Lower leg skin (tissue), 3 donors: ENCODE results near the gene GABARAP.

Experiments used
- POLR2A ChIP-seq, 2 donors: fragments of 450-650 bp; IDR thresholded peaks; one replicate each; pipeline ENCODE4 v1.6.1; 2016 to 2017; ENCODE audit warnings: antibody characterized with exemption in 2 of 2, mild to moderate bottlenecking in 1 of 2, moderate library complexity in 1 of 2
- TF ChIP-seq, protein P1 (sequence below), 3 donors: fragments of 450-650 bp; IDR thresholded peaks; one replicate each; pipeline ENCODE4 v1.5.1; 2016; ENCODE audit warnings: antibody characterized with exemption in 3 of 3, mild to moderate bottlenecking in 3 of 3, moderate library complexity in 2 of 3

DNA sequence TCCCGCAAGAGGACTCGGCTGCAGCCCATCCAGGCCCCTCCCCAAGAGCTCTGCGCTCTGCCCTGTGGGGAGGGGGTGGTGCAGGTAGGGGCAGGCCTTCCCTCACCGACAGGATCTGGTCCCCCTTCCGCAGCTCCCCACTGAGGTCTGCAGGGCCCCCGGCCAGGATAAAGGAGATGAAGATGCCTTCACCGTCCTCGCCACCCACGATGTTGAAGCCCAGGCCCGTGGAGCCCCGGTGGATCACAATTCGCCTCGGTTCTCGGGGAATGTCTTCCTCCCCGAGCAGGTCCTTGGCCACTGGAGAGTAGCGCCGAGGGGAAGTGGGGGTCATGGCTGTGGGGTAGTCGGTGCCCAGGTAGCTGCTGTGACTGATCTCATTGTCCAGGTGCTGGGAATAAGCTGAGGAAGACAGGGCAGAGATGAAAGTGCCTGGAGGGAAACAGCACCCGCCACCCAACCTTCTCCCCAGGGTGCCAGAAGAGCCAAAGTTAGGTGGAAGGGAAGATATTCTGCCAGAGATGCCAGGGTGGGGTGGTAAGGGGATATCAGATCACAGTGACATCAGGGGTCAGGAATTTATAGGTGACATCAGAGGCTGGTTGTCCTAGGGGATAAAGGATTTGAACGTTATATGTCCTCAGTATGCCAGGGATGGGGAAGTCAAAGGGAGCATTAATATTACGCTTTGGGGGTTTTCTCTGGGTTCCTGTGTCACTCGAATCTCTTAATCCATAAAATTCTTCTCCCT lies 45.4 kb downstream of the GABARAP start:
- TF ChIP-seq, protein P1, sequence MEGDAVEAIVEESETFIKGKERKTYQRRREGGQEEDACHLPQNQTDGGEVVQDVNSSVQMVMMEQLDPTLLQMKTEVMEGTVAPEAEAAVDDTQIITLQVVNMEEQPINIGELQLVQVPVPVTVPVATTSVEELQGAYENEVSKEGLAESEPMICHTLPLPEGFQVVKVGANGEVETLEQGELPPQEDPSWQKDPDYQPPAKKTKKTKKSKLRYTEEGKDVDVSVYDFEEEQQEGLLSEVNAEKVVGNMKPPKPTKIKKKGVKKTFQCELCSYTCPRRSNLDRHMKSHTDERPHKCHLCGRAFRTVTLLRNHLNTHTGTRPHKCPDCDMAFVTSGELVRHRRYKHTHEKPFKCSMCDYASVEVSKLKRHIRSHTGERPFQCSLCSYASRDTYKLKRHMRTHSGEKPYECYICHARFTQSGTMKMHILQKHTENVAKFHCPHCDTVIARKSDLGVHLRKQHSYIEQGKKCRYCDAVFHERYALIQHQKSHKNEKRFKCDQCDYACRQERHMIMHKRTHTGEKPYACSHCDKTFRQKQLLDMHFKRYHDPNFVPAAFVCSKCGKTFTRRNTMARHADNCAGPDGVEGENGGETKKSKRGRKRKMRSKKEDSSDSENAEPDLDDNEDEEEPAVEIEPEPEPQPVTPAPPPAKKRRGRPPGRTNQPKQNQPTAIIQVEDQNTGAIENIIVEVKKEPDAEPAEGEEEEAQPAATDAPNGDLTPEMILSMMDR (IDR thresholded peaks at IDR 0.05): no peak
- no peak for TF ChIP-seq POLR2A (IDR thresholded peaks at IDR 0.05)
